ENCODE results near the gene PCDH8.
A peak's percentile ranks its signal among the peaks of the same experiment; 100 is the strongest.

Gene PCDH8, protein sequence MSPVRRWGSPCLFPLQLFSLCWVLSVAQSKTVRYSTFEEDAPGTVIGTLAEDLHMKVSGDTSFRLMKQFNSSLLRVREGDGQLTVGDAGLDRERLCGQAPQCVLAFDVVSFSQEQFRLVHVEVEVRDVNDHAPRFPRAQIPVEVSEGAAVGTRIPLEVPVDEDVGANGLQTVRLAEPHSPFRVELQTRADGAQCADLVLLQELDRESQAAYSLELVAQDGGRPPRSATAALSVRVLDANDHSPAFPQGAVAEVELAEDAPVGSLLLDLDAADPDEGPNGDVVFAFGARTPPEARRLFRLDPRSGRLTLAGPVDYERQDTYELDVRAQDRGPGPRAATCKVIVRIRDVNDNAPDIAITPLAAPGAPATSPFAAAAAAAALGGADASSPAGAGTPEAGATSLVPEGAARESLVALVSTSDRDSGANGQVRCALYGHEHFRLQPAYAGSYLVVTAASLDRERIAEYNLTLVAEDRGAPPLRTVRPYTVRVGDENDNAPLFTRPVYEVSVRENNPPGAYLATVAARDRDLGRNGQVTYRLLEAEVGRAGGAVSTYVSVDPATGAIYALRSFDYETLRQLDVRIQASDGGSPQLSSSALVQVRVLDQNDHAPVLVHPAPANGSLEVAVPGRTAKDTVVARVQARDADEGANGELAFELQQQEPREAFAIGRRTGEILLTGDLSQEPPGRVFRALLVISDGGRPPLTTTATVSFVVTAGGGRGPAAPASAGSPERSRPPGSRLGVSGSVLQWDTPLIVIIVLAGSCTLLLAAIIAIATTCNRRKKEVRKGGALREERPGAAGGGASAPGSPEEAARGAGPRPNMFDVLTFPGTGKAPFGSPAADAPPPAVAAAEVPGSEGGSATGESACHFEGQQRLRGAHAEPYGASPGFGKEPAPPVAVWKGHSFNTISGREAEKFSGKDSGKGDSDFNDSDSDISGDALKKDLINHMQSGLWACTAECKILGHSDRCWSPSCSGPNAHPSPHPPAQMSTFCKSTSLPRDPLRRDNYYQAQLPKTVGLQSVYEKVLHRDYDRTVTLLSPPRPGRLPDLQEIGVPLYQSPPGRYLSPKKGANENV

DNA sequence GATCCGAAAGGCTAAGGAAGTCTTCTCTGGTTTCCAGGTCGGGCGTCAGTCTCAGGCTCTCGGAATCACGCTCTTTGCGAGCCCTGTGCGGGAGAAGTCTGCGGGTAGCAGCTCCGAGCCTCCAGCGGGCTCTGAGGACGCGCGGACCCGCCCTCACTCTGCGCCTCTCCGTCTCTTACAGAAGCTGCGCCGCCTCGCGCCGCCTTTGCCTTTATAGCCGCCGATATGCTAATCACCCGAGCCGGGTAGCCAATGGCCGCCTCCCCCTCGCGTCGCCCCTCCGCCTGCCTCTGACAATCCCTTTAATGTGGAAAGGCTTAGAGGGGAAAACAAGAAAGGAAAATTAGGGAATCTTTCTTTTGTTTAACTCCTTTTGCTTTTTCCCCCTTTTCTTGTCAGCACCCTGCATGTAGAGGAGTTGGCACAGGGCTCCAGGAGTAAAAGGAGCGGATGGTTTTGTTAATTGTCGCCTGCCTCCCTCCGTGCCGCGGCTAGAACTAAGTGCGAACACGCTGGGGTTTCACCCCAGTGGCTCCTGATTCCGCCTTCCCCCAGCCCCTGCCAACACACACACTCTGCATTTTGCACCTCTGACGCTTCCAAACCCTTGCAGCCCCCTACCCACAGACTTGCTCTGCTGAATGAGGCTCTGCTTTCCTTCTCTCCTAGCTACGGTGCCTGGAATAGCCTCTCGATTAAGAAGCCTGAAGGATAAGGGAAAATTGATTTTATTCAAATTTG lies at the start of gene PCDH8:
Gene PCDH8 (minus strand): TSS at position 186 of the 741 bp plus-strand sequence. CDS start 204 bp downstream, outside the sequence.
- Histone ChIP-seq H3K4me1 (ENCODE audit: control insufficient read depth in 1 of 2, insufficient read depth in 1 of 2, low read depth in 1 of 2, low read length in 1 of 2) (peaks cover 38 to 52% of the 10 kb centered on the region in 2 experiments), H3K36me3 (no peaks in the 10 kb centered on the region), H3K27me3 (peaks cover 100% of the 10 kb centered on the region), H3K4me3 (ENCODE audit: low read depth in 1 of 2, low read length in 1 of 2) (no peak within 1 kb of the TSS), H3K27ac (no peak within 1 kb of the TSS), H3K9me3 (no peaks in the 10 kb centered on the region)
- TF ChIP-seq, protein P1, sequence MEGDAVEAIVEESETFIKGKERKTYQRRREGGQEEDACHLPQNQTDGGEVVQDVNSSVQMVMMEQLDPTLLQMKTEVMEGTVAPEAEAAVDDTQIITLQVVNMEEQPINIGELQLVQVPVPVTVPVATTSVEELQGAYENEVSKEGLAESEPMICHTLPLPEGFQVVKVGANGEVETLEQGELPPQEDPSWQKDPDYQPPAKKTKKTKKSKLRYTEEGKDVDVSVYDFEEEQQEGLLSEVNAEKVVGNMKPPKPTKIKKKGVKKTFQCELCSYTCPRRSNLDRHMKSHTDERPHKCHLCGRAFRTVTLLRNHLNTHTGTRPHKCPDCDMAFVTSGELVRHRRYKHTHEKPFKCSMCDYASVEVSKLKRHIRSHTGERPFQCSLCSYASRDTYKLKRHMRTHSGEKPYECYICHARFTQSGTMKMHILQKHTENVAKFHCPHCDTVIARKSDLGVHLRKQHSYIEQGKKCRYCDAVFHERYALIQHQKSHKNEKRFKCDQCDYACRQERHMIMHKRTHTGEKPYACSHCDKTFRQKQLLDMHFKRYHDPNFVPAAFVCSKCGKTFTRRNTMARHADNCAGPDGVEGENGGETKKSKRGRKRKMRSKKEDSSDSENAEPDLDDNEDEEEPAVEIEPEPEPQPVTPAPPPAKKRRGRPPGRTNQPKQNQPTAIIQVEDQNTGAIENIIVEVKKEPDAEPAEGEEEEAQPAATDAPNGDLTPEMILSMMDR (IDR thresholded peaks at IDR 0.05) = no peak

DNA sequence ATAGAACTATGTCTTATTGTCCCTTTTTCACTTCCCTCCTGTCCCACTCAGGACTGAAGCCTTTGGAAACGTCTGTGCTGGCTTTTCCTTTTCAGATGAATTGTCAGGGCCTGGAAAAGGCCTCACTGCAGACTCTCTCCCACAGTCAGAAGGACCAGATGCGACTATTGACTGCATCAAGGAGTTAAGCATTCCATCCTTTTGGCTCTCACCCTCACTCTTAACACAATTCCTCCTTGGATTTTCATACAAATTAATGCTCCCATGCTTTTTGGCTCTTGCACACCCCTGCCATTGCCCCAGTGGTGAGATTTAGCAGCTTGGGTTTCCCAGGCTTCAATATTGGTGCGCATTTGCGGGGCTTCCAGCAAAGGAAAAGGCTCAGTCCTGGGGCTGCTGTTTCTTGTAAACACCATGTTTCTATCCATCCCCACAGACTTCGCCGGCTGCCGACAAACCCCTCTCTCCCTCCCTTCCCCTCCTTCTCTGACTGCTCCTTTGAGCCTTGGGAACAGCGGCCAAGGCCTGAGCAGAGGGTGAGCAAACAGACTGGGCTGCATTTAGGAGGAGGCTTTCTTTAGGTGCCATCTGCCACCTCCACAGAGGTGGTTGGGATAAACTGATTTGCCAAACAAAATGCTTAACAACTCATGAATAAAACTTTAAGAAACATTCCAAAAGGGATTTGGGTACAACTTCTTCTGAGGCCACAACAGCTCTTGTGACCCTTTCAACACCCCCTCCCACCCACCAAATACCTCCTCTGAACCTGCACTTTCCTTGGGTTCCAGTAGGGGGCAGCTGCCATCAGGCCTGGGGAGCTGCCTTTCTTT lies 48.6 kb upstream of the PCDH8 start:
- H3K36me3 ChIP-seq = no peaks in the 10 kb centered on the region
- no peaks in the 10 kb centered on the region for H3K4me1 ChIP-seq (ENCODE audit: control insufficient read depth in 1 of 2, insufficient read depth in 1 of 2, low read depth in 1 of 2, low read length in 1 of 2)
- no peak overlapping the region for H3K27ac ChIP-seq
- H3K27me3 ChIP-seq = peaks cover 34% of the 10 kb centered on the region
- H3K4me3 ChIP-seq (ENCODE audit: low read depth in 1 of 2, low read length in 1 of 2) = no peak overlapping the region
- TF ChIP-seq, protein P1 (IDR thresholded peaks at IDR 0.05) = peak; percentile 51
- no peaks in the 10 kb centered on the region for H3K9me3 ChIP-seq

DNA sequence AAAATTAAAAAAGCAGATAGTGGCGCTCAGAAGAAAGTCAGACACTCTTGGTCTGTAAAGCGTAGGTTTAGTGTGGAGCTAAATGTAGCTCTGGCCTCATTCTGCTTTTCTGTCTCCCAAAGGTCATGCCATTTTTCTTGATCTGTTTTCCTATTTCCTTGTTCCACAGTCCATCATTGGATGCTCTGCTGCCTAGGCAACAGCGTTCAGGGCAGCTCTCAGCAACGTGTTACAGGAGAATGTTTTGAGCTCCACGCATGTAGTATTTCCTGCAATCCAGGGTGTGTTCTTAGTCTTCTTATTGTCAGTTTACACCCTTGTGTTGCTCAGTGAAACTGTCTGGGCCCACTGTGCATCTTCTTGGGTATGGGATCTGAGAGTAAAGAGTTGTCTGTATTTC lies 46.0 kb upstream of the PCDH8 start:
- TF ChIP-seq, protein P1 (IDR thresholded peaks at IDR 0.05) = no peak
- H3K9me3 ChIP-seq = no peaks in the 10 kb centered on the region
- no peaks in the 10 kb centered on the region for H3K36me3 ChIP-seq
- no peaks in the 10 kb centered on the region for H3K4me1 ChIP-seq (ENCODE audit: control insufficient read depth in 1 of 2, insufficient read depth in 1 of 2, low read depth in 1 of 2, low read length in 1 of 2)
- H3K27ac ChIP-seq = no peak overlapping the region
- peaks cover 54% of the 10 kb centered on the region for H3K27me3 ChIP-seq
- no peak overlapping the region for H3K4me3 ChIP-seq (ENCODE audit: low read depth in 1 of 2, low read length in 1 of 2)

DNA sequence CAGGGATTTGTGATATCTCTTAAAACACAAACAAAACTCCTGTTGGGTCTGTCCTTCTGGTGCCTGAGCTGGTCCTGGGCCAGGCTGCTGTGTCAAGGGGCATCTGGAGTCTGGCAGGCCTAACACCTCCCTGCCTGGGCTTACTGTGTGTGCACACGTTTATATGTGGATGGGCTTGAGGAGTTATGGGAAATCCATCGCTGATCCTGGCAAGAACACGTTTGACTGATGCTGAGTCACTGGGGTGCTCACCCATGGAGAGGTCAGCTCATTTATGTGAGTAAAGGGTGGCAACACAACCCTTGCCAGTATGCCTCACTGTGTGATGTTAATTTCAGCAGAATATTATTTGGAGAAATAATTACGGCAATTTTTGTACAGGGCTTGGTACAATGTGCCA lies 44.5 kb upstream of the PCDH8 start:
- H3K27me3 ChIP-seq = peaks cover 66% of the 10 kb centered on the region
- H3K4me1 ChIP-seq (ENCODE audit: control insufficient read depth in 1 of 2, insufficient read depth in 1 of 2, low read depth in 1 of 2, low read length in 1 of 2) = no peaks in the 10 kb centered on the region
- H3K27ac ChIP-seq = no peak overlapping the region
- H3K4me3 ChIP-seq (ENCODE audit: low read depth in 1 of 2, low read length in 1 of 2) = no peak overlapping the region
- TF ChIP-seq, protein P1 (IDR thresholded peaks at IDR 0.05) = no peak
- no peaks in the 10 kb centered on the region for H3K9me3 ChIP-seq
- H3K36me3 ChIP-seq = no peaks in the 10 kb centered on the region
